GM18909 (cell line): ENCODE data around the gene LIMA1.
"Not testable (repeated sequence)": the region's sequence is repeated elsewhere in the genome, so short reads cannot be mapped to it uniquely, and the experiment has no call there.

Experiments
- ATAC-seq: cut with Tn5 transposase; IDR thresholded peaks from one replicate; pipeline ENCODE4 v1.9.1; 2021; ENCODE audit warnings: mild to moderate bottlenecking; ENCODE audit not compliant: unreplicated experiment, poor library complexity

Gene LIMA1

GRCh38 chr12:50221228-50222008, 61.9 kb downstream of the LIMA1 start:
- ATAC-seq: no peak

DNA sequence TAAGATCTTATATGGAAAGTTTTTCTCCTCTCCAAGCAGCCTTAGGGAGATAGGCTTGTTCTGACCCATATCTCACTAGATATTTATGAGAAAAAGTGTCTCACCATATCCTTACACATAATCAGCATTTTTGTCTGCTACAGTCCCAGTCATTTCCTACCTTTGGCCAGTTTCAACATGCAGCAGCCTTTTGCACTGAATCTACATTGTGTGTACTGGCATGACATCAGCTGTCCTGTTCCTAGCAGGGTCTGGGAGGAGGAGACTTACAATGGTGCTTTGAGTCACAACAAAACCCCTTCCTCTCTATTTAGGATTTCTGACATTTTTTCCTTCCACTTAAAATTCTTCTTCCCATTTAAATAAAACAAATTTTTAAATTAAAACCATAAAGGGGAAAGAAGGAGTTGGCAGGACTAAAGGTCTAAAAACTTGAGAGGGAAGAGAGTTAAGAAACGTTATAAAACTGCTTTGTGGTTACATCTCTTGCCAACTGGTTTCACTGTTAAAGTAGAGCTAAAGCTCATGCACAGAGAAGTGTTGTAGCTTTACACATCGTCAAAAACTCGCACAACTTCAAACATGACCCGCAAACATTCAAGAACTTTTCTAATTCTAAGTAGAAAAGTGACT, 62.8 kb downstream of the LIMA1 start:
- ATAC-seq: peak; percentile 51

GRCh38 chr12:50219544-50219943, 63.8 kb downstream of the LIMA1 start:
- no peak for ATAC-seq

- ATAC-seq: not testable (repeated sequence)
Measured at GRCh38 chr12:50219001-50219400, 64.3 kb downstream of the LIMA1 start.

GRCh38 chr12:50218386-50218785, 64.9 kb downstream of the LIMA1 start:
- ATAC-seq: no peak

- ATAC-seq: no peak
Measured at GRCh38 chr12:50217202-50217601, 66.1 kb downstream of the LIMA1 start.

- no peak for ATAC-seq
Measured at GRCh38 chr12:50215033-50215432, 68.3 kb downstream of the LIMA1 start.

DNA sequence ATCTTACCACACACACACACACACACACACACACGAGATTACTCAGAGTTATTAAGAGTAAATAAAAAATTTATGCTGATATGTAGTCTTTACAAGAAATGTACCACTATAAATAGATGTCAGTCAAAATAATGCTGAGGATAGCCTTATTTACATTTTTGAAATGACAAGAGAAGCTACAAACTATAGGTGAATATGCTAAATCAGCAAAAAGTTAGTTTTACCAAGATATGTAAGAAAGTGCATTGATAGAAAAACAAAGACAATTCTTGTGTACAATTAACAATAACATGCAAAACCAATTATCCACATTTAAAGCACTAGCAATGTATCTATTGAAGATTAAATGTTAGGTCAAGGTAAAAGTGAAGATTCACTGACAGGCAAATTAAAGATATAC, 69.3 kb downstream of the LIMA1 start:
- ATAC-seq: no peak

- no peak for ATAC-seq
Measured at GRCh38 chr12:50213439-50213838, 69.9 kb downstream of the LIMA1 start.

- ATAC-seq: no peak
Measured at GRCh38 chr12:50212071-50212467, 71.3 kb downstream of the LIMA1 start.

GRCh38 chr12:50211392-50212070, 71.8 kb downstream of the LIMA1 start:
- no peak for ATAC-seq

DNA sequence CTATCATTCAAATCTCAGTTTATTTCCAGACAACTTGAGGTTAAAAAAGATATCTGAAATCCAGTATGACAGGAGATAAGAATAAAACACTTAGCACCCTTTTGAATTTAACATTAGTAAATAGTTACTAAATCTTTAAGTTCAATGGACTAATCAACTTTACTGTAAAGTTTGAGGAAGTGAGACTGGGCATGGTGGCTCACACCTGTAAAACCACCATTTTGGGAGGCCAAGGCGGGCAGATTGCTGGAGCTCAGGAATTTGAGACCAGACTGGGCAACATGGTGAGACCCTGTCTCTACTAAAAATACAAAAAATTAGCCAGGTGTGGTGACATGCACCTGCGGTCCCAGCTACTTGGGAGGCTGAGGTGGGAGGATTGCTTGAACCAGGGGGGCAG, 75.9 kb downstream of the LIMA1 start:
- no peak for ATAC-seq

DNA sequence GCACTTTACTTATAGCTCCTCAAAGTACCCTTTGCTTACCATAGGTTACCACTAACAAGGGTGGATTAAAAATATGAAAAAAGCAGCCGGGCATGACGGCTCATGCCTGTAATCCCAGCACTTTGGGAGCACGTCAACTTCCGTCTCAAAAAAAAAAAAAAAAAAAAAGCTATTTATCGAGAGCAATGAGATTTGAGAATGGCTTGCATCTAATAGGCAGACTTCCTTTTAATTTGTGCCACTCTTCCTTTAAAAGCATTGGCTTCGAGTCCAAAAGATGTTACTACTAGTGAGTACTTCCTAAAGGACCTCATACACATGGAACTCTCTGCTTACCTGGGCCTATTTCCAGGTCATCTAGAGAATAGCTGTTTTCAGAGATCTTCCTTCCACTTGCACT, 77.7 kb downstream of the LIMA1 start:
- no peak for ATAC-seq

- no peak for ATAC-seq
Measured at GRCh38 chr12:50203691-50204090, 79.6 kb downstream of the LIMA1 start.

- ATAC-seq: no peak
Measured at GRCh38 chr12:50201987-50202521, 81.3 kb downstream of the LIMA1 start.

GRCh38 chr12:50200552-50201273, 82.6 kb downstream of the LIMA1 start:
- ATAC-seq: no peak

DNA sequence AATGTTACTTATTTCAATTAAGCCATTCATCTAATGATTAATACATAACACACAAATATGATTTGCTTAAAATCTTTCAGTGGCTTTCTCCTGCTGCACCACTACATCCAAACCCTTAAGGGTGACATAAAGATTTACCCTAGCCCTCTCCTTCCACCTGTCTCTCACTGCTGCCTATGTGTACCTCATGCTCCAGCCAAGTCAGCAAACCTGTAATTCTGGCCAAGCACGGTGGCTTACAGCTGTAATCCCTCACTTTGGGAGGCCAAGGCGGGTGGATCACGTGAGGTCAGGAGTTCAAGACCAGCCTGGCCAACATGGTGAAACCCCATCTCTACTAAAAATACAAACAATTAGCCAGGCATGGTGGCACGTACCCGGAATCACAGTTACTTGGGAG, 84.5 kb downstream of the LIMA1 start:
- no peak for ATAC-seq

DNA sequence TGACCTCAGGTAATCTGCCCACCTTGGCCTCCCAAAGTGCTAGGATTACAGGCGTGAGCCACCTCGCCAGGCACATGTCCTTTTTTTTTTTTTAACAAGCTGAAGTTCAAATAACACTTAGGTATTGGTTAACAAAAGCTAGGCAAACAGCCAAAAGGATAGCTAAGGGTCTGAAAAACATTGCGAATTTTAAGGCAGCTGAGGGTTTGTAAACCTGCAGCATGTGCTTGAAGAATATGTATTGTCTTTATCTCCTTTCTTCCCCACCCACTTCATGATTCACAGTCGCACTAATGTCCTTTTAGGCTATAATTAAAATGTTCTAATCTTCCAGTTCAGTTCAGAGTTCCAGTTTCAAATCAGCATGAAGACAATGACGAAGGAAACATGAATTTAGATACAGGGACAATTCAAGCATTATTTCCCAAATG, 86.0 kb downstream of the LIMA1 start:
- ATAC-seq: no peak

DNA sequence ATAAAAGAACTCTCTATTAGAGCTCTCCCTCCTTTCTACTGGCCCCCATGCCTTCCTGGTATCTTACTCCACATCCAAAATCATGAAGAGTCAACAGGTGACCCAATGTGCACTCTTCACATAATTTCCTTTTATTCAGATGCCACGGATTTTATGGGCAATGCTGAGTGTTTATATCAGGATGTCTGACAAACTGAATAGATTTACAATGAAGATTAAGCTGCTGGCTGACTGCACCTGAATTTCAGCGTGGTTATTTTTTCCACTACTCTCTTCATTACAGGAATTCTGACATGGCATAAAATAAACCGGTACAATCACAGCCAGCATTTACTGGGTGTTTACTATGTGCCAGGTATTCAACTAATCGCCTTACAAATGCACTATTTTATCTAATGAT, 86.8 kb downstream of the LIMA1 start:
- ATAC-seq: no peak

DNA sequence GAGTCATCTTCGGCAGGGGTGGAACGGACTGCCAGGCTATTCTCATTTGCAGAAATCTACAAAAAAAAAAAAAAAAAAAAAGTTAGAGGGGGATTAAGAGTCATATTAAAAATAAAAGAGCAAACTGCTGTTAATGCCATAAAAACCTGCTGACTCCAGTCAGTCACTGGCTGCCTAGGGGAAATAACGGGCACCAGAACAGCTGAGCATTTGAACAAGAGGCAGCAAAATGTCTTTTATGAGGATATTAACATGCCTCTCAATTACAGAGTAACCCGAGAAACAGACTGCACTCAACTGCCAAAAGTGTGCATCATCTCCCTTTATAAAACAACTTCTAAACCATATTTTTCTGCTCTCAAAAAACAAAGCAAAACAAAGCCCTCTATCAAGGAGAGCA, 87.5 kb downstream of the LIMA1 start:
- no peak for ATAC-seq

- no peak for ATAC-seq
Measured at GRCh38 chr12:50192908-50193307, 90.4 kb downstream of the LIMA1 start.
